Measurements from ENCODE around the gene TEF. TPM values are rescaled to one million over a fixed set of nuclear protein-coding genes. Genes with fewer than 3 reads are reported as not detected.

Gene TEF
- total RNA-seq, 2 donors from 2014 or later: 12.7 to 28.9 TPM

DNA sequence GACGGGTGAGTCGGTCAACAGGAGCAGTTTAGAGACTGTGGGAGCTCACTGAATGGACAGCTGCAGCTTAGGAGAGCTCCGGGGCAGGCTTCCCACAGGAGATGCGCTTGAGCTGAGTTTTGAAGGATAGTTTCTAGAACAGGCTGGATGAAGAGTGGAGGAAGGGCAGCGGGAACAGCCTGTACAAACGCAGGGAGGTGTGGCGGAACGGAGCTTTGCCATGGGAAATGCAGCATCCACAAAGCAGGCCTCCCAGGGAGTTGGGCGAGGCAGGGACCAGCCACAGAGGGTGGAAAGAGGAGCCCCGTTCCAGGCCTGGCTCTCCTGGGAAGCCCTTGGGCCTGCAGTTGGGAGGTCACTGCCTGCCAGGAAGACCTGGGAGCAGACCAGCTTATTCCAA, 26.8 kb upstream of the TEF start:
- no peak overlapping the region for H3K4me3 ChIP-seq
- H3K36me3 ChIP-seq: peaks cover 4% of the 10 kb centered on the region
- DNase-seq: no peak
- TF ChIP-seq, protein P1, sequence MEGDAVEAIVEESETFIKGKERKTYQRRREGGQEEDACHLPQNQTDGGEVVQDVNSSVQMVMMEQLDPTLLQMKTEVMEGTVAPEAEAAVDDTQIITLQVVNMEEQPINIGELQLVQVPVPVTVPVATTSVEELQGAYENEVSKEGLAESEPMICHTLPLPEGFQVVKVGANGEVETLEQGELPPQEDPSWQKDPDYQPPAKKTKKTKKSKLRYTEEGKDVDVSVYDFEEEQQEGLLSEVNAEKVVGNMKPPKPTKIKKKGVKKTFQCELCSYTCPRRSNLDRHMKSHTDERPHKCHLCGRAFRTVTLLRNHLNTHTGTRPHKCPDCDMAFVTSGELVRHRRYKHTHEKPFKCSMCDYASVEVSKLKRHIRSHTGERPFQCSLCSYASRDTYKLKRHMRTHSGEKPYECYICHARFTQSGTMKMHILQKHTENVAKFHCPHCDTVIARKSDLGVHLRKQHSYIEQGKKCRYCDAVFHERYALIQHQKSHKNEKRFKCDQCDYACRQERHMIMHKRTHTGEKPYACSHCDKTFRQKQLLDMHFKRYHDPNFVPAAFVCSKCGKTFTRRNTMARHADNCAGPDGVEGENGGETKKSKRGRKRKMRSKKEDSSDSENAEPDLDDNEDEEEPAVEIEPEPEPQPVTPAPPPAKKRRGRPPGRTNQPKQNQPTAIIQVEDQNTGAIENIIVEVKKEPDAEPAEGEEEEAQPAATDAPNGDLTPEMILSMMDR (IDR thresholded peaks at IDR 0.05): no peak
- no peak overlapping the region for H3K9ac ChIP-seq (ENCODE audit: low read depth in 2 of 2, low read length in 2 of 2)
- intact Hi-C loops (cut with DNase I): loop anchor here (5.0 kb wide), 1 partner anchor 373 kb away; no protein-coding TSS in a partner anchor
- no peaks in the 10 kb centered on the region for H3K9me3 ChIP-seq
- H3K27ac ChIP-seq: no peak overlapping the region
- H3K4me1 ChIP-seq: no peaks in the 10 kb centered on the region
- H3K27me3 ChIP-seq: no peaks in the 10 kb centered on the region

DNA sequence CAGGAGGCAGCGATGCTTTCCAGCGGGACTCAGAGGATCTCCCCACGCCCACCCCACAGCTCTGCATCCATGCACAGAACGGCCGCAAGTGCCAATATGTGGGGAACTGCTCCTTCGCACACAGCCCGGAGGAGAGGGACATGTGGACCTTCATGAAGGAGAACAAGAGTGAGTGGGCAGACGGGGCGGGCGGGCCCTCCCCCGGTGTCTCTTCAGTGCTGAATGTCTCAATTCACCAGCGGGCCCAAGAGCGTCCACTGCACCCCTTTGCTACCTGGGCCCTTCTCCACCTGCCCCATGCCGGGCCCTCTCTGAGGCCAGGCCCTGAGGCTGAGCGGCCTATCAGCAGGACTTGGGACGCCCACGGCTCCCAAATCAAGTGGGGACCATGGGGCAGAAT, 25.8 kb upstream of the TEF start:
- Histone ChIP-seq H3K9ac (ENCODE audit: low read depth in 2 of 2, low read length in 2 of 2) (no peak overlapping the region), H3K4me1 (no peaks in the 10 kb centered on the region), H3K9me3 (no peaks in the 10 kb centered on the region), H3K36me3 (peaks cover 4% of the 10 kb centered on the region), H3K27me3 (no peaks in the 10 kb centered on the region), H3K27ac (no peak overlapping the region), H3K4me3 (no peak overlapping the region)
- intact Hi-C loops (cut with DNase I): no loop called here
- TF ChIP-seq, protein P1 (IDR thresholded peaks at IDR 0.05): no peak
- DNase-seq: no peak

DNA sequence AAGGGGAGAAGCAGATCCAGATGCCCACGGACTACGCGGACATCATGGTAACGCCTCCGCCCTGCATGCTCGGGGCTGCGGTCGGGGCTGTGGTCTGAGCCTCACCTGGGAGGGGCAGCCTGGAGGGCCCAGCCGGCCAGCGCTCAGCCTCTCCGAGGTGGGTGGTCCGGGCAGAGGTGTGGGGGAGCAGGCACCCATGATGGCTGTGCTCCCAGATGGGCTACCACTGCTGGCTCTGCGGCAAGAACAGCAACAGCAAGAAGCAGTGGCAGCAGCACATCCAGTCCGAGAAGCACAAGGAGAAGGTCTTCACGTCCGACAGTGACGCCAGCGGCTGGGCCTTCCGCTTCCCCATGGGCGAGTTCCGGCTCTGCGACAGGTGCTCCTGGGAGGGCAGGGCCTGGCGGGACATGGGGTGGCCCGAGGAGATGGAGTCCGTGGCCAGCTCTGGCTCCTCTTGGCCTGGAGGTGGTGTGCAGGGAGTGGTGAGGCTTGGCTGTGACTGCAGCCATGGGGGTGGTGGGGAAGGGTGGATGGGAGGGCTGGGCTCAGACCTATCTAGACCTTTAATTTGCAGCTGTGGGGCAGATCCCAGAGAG, 25.2 kb upstream of the TEF start:
- H3K27ac ChIP-seq: no peak overlapping the region
- DNase-seq: no peak
- no peak overlapping the region for H3K9ac ChIP-seq (ENCODE audit: low read depth in 2 of 2, low read length in 2 of 2)
- no peaks in the 10 kb centered on the region for H3K4me1 ChIP-seq
- no peaks in the 10 kb centered on the region for H3K9me3 ChIP-seq
- TF ChIP-seq, protein P1 (IDR thresholded peaks at IDR 0.05): no peak
- H3K4me3 ChIP-seq: no peak overlapping the region
- intact Hi-C loops (cut with DNase I): no loop called here
- H3K27me3 ChIP-seq: no peaks in the 10 kb centered on the region
- H3K36me3 ChIP-seq: peaks cover 4% of the 10 kb centered on the region

DNA sequence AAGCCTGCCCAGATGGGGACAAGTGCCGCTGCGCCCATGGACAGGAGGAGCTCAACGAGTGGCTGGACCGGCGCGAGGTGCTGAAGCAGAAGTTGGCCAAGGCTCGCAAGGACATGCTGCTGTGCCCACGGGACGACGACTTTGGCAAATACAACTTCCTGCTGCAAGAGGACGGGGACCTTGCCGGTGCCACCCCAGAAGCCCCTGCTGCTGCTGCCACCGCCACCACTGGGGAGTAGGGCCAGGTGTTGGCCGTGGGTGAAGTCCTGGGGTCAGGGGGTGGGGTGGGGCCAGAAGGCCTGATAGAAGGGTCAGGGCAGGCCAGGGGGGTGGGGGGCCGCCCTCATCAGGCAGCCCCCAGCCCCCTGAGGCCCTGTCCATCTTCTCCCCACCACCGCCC, 24.6 kb upstream of the TEF start:
- no peaks in the 10 kb centered on the region for H3K27me3 ChIP-seq
- no peak overlapping the region for H3K4me3 ChIP-seq
- H3K4me1 ChIP-seq: no peaks in the 10 kb centered on the region
- intact Hi-C loops (cut with DNase I): no loop called here
- no peak overlapping the region for H3K9ac ChIP-seq (ENCODE audit: low read depth in 2 of 2, low read length in 2 of 2)
- no peaks in the 10 kb centered on the region for H3K9me3 ChIP-seq
- no peaks in the 10 kb centered on the region for H3K36me3 ChIP-seq
- no peak for DNase-seq
- no peak overlapping the region for H3K27ac ChIP-seq
- TF ChIP-seq, protein P1 (IDR thresholded peaks at IDR 0.05): no peak

DNA sequence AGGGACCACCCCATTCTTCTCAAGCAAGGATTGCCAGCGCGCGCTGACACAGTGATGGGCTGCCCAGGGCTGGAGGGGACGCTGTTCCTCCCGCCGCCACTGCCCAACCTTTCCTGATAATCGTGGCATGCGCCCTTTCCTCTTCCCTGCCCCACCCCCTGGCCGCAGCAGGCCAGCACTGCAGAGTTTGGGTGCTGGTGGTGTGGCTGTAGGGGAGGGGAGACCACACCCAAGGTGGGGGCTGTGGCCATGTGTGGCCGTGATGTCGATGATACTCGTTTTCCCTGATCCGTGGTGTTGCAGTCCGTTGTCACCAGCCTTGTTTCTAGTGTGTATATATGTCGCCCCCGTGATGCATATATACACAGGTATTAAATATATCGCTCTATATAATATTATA, 22.8 kb upstream of the TEF start:
- intact Hi-C loops (cut with DNase I): no loop called here
- no peaks in the 10 kb centered on the region for H3K27me3 ChIP-seq
- no peaks in the 10 kb centered on the region for H3K9me3 ChIP-seq
- no peak overlapping the region for H3K4me3 ChIP-seq
- no peaks in the 10 kb centered on the region for H3K4me1 ChIP-seq
- H3K36me3 ChIP-seq: no peaks in the 10 kb centered on the region
- no peak overlapping the region for H3K9ac ChIP-seq (ENCODE audit: low read depth in 2 of 2, low read length in 2 of 2)
- DNase-seq: no peak
- H3K27ac ChIP-seq: no peak overlapping the region
- TF ChIP-seq, protein P1 (IDR thresholded peaks at IDR 0.05): no peak
